Measurements from ENCODE around the gene MPO.

The MPO gene, protein sequence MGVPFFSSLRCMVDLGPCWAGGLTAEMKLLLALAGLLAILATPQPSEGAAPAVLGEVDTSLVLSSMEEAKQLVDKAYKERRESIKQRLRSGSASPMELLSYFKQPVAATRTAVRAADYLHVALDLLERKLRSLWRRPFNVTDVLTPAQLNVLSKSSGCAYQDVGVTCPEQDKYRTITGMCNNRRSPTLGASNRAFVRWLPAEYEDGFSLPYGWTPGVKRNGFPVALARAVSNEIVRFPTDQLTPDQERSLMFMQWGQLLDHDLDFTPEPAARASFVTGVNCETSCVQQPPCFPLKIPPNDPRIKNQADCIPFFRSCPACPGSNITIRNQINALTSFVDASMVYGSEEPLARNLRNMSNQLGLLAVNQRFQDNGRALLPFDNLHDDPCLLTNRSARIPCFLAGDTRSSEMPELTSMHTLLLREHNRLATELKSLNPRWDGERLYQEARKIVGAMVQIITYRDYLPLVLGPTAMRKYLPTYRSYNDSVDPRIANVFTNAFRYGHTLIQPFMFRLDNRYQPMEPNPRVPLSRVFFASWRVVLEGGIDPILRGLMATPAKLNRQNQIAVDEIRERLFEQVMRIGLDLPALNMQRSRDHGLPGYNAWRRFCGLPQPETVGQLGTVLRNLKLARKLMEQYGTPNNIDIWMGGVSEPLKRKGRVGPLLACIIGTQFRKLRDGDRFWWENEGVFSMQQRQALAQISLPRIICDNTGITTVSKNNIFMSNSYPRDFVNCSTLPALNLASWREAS

DNA sequence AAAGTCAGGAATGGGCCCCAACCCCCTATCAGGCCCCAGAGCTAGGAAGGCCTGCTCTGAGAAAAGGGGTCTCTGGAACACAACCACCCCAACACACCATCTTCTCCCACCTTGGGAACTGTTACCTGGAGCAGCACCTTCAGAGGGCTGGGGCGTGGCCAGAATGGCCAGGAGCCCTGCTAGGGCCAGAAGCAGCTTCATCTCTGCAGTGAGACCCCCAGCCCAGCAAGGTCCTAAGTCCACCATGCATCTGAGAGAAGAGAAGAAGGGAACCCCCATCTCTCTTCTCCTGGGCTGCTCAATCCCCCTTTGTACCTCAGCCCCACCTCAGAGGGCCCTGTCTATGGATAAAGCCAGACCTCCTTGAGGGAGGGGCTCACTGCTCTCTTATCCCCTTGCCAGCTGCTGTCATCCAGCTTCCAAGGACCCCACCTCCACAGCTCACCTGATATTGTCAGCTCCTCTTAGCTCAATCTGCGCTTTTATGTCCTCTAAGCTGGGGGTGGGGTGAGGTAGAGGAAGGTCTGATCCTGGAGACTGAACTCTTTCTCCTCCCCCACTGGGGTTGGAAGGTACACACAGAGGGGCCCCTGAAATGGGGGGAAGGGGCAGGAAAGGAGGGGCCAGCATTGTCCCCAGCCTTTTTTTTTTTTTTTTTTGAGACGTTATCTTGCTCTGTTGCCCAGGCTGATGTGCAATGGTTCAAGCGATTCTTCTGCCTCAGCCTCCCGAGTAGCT is at the start of gene MPO:
Gene MPO (minus strand): TSS at position 456 of the 738 bp plus-strand sequence. CDS start 177 bp downstream, at position 279.
- ATAC-seq, result no peak
- TF ChIP-seq ARNTL (CRISPR knock-in tag; IDR thresholded peaks at IDR 0.05; ENCODE audit: borderline replicate concordance, low read depth), result no peak
- TF ChIP-seq, protein P1, sequence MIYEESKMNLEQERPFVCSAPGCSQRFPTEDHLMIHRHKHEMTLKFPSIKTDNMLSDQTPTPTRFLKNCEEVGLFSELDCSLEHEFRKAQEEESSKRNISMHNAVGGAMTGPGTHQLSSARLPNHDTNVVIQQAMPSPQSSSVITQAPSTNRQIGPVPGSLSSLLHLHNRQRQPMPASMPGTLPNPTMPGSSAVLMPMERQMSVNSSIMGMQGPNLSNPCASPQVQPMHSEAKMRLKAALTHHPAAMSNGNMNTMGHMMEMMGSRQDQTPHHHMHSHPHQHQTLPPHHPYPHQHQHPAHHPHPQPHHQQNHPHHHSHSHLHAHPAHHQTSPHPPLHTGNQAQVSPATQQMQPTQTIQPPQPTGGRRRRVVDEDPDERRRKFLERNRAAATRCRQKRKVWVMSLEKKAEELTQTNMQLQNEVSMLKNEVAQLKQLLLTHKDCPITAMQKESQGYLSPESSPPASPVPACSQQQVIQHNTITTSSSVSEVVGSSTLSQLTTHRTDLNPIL (CRISPR knock-in tag; IDR thresholded peaks at IDR 0.05; ENCODE audit: low read depth), result no peak
- TF ChIP-seq GLIS3 (CRISPR knock-in tag; IDR thresholded peaks at IDR 0.05), result no peak
- no peak for TF ChIP-seq BACH2 (CRISPR knock-in tag; IDR thresholded peaks at IDR 0.05; ENCODE audit: borderline replicate concordance)
- no peak for TF ChIP-seq ISL1 (CRISPR knock-in tag; IDR thresholded peaks at IDR 0.05)
- no peak for TF ChIP-seq TSHZ2 (CRISPR knock-in tag; IDR thresholded peaks at IDR 0.05)
- TF ChIP-seq SNAI2 (CRISPR knock-in tag; IDR thresholded peaks at IDR 0.05), result no peak
- TF ChIP-seq ZC3H10 (CRISPR knock-in tag; IDR thresholded peaks at IDR 0.05), result no peak
- no peak for TF ChIP-seq ESRRG (CRISPR knock-in tag; IDR thresholded peaks at IDR 0.05)
- no peak for TF ChIP-seq ZFP30 (CRISPR knock-in tag; IDR thresholded peaks at IDR 0.05)
- no peak for TF ChIP-seq PPARA (CRISPR knock-in tag; IDR thresholded peaks at IDR 0.05; ENCODE audit: borderline replicate concordance)

DNA sequence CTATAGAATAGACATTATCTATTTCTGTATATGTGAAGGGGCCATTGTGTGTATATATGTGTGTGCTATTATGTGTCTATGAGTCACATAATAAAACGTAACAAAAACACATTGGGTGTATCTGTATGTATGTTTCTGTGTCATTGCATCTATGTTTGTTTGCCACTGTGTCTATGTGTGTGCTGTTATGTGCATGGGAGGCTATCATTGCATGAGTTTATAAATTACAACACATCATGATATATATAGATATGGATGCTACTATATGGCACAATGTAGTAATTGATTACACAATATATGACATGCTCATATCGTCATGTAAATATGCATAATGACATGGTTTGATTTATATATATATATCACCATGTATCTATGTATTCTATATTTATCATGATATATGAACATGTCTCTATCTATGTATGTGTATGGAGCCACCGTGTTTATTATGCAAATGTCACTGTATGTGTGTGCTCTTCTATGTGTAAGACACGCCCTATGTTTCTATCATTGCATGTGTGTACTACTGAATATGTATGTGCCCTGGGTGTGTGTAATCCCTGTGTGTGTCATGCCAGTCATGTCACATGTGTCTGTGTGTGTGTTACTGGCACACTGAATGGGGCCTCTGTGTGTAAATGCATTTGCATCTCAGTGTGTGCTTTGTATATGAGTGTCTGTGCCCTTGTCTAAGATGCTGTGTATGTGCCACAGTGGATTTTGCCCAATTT is 49.2 kb upstream of the MPO start:
- no peak for ATAC-seq
- TF ChIP-seq TOX (CRISPR knock-in tag; IDR thresholded peaks at IDR 0.05; ENCODE audit: borderline replicate concordance) (no peak), PPARA (CRISPR knock-in tag; IDR thresholded peaks at IDR 0.05; ENCODE audit: borderline replicate concordance) (no peak), ZC3H10 (CRISPR knock-in tag; IDR thresholded peaks at IDR 0.05) (no peak), ZFP30 (CRISPR knock-in tag; IDR thresholded peaks at IDR 0.05) (no peak), TSHZ2 (CRISPR knock-in tag; IDR thresholded peaks at IDR 0.05) (no peak), POU6F1 (CRISPR knock-in tag; IDR thresholded peaks at IDR 0.05; ENCODE audit: borderline replicate concordance, low read depth) (no peak), SNAI2 (CRISPR knock-in tag; IDR thresholded peaks at IDR 0.05) (no peak), ISL1 (CRISPR knock-in tag; IDR thresholded peaks at IDR 0.05) (no peak), CSDC2 (CRISPR knock-in tag; IDR thresholded peaks at IDR 0.05) (no peak)
- TF ChIP-seq, protein P1 (CRISPR knock-in tag; IDR thresholded peaks at IDR 0.05; ENCODE audit: low read depth), result no peak

Data from SK-N-SH treated with all-trans-retinoic acid at 6 μM for 48 hours (cell line).